Gastroesophageal sphincter (tissue), 4 donors: ENCODE data around the gene HLA-DQA1. TPM values are rescaled to one million over a fixed set of nuclear protein-coding genes. Genes with fewer than 3 reads are reported as not detected.
"Not testable (repeated sequence)": the region's sequence is repeated elsewhere in the genome, so short reads cannot be mapped to it uniquely, and the experiment has no call there.

Experiments used
- ATAC-seq: fragments of 150-250 bp; one replicate; pipeline ENCODE4 v1.9.1; 2016; ENCODE audit warnings: mild to moderate bottlenecking, moderate library complexity
- H3K27ac ChIP-seq, 4 donors: fragments of 200-600 bp; sonication (generic) in 3 of 4; 1 replicate in 3 of 4; 2 replicates in 1 of 4; pipeline ENCODE4 v1.5.1; 2016 to 2019
- H3K27me3 ChIP-seq: fragments of 200-600 bp; sonication (generic); one replicate; pipeline ENCODE4 v1.5.1; 2019
- H3K36me3 ChIP-seq, 2 donors: fragments of 200-600 bp; sonication (generic); one replicate each; pipeline ENCODE4 v1.5.1; 2019; ENCODE audit warnings: control low read depth in 1 of 2
- H3K4me1 ChIP-seq, 3 donors: fragments of 200-600 bp; sonication (generic); 1 replicate in 2 of 3; 2 replicates in 1 of 3; pipeline ENCODE4 v1.5.1; 2016 to 2019; ENCODE audit warnings: control low read depth in 2 of 3
- H3K4me3 ChIP-seq, 2 donors: fragments of 200-600 bp; sonication (generic); one replicate each; pipeline ENCODE4 v1.5.1; 2019; ENCODE audit warnings: mild to moderate bottlenecking in 1 of 2, moderate library complexity in 1 of 2
- H3K9me3 ChIP-seq, 3 donors: fragments of 200-600 bp; sonication (generic); one replicate each; pipeline ENCODE4 v1.5.1; 2017 to 2019; ENCODE audit warnings: control low read depth in 2 of 3
- CTCF ChIP-seq, 4 experiments: fragments of 200-600 bp in 2 of 4; fragments of 450-650 bp in 2 of 4; sonication (generic) in 1 of 4; IDR thresholded peaks; one replicate each; pipeline ENCODE4 v1.5.1; 2017 to 2019; ENCODE audit warnings: antibody characterized with exemption in 4 of 4, mild to moderate bottlenecking in 2 of 4, moderate library complexity in 2 of 4
- EP300 ChIP-seq: sonication (generic); formaldehyde crosslinking; IDR thresholded peaks from one replicate; pipeline ENCODE4 v1.6.1; 2017; ENCODE audit warnings: antibody characterized with exemption, mild to moderate bottlenecking
- POLR2A ChIP-seq, 2 donors: fragments of 450-650 bp; IDR thresholded peaks; one replicate each; pipeline ENCODE4 v1.6.1; 2017; ENCODE audit warnings: antibody characterized with exemption in 2 of 2, mild to moderate bottlenecking in 2 of 2, moderate library complexity in 1 of 2
- POLR2AphosphoS5 ChIP-seq: sonication (generic); formaldehyde crosslinking; IDR thresholded peaks from one replicate; pipeline ENCODE4 v1.6.1; 2017; ENCODE audit warnings: antibody characterized with exemption
- WGBS, 2 donors: methylation state at CpG; one replicate each; pipeline ENCODE4 v1.1.5; 2018; ENCODE audit warnings: low coverage in 1 of 2; 5-methylcytosine and 5-hydroxymethylcytosine counted together
- total RNA-seq, 4 donors: library from RNA; depleted of rRNA; stranded (reverse); fragments of >200 nt; gene quantifications; one replicate each; pipeline ENCODE4 v1.1.0, GENCODE V29; 2016

The HLA-DQA1 gene
- 1 to 10 TPM in 3 of 4 donors, not detected in 1; 1.7 to 7.8 (median 4.3) TPM for total RNA-seq

- H3K36me3 ChIP-seq, result no peaks in the 10 kb centered on the region
- H3K27ac ChIP-seq, result no peak within 1 kb of the TSS
- peak; percentile 22 for ATAC-seq
- H3K9me3 ChIP-seq, result no peaks in the 10 kb centered on the region
- no peaks in the 10 kb centered on the region for H3K4me1 ChIP-seq
- TF ChIP-seq POLR2A (IDR thresholded peaks at IDR 0.05) (no peak), CTCF (IDR thresholded peaks at IDR 0.05) (no peak), EP300 (no peak), POLR2AphosphoS5 (no peak)
- H3K4me3 ChIP-seq, result no peak within 1 kb of the TSS
- 14 to 19% methylated on average over 6 to 7 of the region's 7 CpGs for WGBS, 2 donors
- H3K27me3 ChIP-seq, result peaks cover 16% of the 10 kb centered on the region
These were observed at the start of gene HLA-DQA1 for GRCh38 chr6:32637219-32637880. Gene HLA-DQA1 (plus strand): TSS chr6:32637406. CDS start chr6:32637459, 53 bp downstream.

- Histone ChIP-seq H3K4me3 (no peak overlapping the region), H3K27ac (peak overlapping the region in 1 of 4 donors; percentile 15), H3K36me3 (no peaks in the 10 kb centered on the region), H3K9me3 (no peaks in the 10 kb centered on the region), H3K4me1 (no peaks in the 10 kb centered on the region), H3K27me3 (no peaks in the 10 kb centered on the region)
- no peak for TF ChIP-seq EP300
- TF ChIP-seq POLR2A (IDR thresholded peaks at IDR 0.05), result no peak
- TF ChIP-seq CTCF (IDR thresholded peaks at IDR 0.05), result no peak
- no peak for TF ChIP-seq POLR2AphosphoS5
- 60 to 71% methylated on average over 1 to 2 of the region's 2 CpGs for WGBS, 2 donors
- no peak for ATAC-seq
These were observed 49.0 kb upstream of the HLA-DQA1 start for GRCh38 chr6:32588156-32588555.

- Histone ChIP-seq H3K9me3 (no peaks in the 10 kb centered on the region), H3K27ac (peak within 1 kb of the TSS in 1 of 4 donors; percentile 56), H3K36me3 (no peaks in the 10 kb centered on the region), H3K27me3 (no peaks in the 10 kb centered on the region), H3K4me3 (no peak within 1 kb of the TSS), H3K4me1 (no peaks in the 10 kb centered on the region)
- no peak for TF ChIP-seq EP300
- WGBS, 2 donors, result 4 to 6% methylated on average over 2 to 5 of the region's 9 CpGs
- ATAC-seq, result peak; percentile 96
These were observed 47.4 kb upstream of the HLA-DQA1 start, which contains the start of gene HLA-DRB1 for GRCh38 chr6:32589596-32590449. Gene HLA-DRB1 (minus strand): TSS chr6:32589848. CDS start chr6:32589742, 106 bp downstream.

- H3K27me3 ChIP-seq, H3K9me3 ChIP-seq, H3K36me3 ChIP-seq, H3K4me1 ChIP-seq, ATAC-seq, H3K27ac ChIP-seq, H3K4me3 ChIP-seq: not testable (repeated sequence)
- no CpG with 5 or more reads among the region's 10 CpGs for WGBS, 2 donors
These were observed 46.5 kb upstream of the HLA-DQA1 start for GRCh38 chr6:32590713-32591112.

GRCh38 chr6:32597024-32597423 lies 40.2 kb upstream of the HLA-DQA1 start:
- Histone ChIP-seq H3K9me3 (peaks cover 0 to 3% (median 0%) of the 10 kb centered on the region in 3 donors), H3K27ac (no peak overlapping the region), H3K4me1 (no peaks in the 10 kb centered on the region), H3K4me3 (no peak overlapping the region), H3K27me3 (no peaks in the 10 kb centered on the region), H3K36me3 (no peaks in the 10 kb centered on the region)
- no peak for ATAC-seq
- no peak for TF ChIP-seq POLR2AphosphoS5
- no peak for TF ChIP-seq POLR2A (IDR thresholded peaks at IDR 0.05)
- TF ChIP-seq EP300, result no peak
- no peak for TF ChIP-seq CTCF (IDR thresholded peaks at IDR 0.05)

GRCh38 chr6:32602383-32602782 lies 34.8 kb upstream of the HLA-DQA1 start:
- TF ChIP-seq EP300 (no peak), CTCF (IDR thresholded peaks at IDR 0.05) (no peak), POLR2AphosphoS5 (no peak)
- no peaks in the 10 kb centered on the region for H3K4me1 ChIP-seq
- H3K4me3 ChIP-seq, result no peak overlapping the region
- no peak overlapping the region for H3K27ac ChIP-seq
- H3K9me3 ChIP-seq, result peaks cover 0 to 3% (median 0%) of the 10 kb centered on the region in 3 donors
- H3K36me3 ChIP-seq, result no peaks in the 10 kb centered on the region
- WGBS, 2 donors, result 57 to 90% methylated on average over 2 to 3 of the region's 3 CpGs
- no peak for ATAC-seq
- H3K27me3 ChIP-seq, result no peaks in the 10 kb centered on the region
